Activated gamma-delta T cell treated with Interleukin-2 at 50 U/mL for 16 hours (primary cell): ENCODE results near the gene CLASP1.
"Not testable (repeated sequence)": the region's sequence is repeated elsewhere in the genome, so short reads cannot be mapped to it uniquely, and the experiment has no call there.

Experiments
- DNase-seq: peaks from one replicate; pipeline ENCODE4 v3.0.0-alpha.2; 2020

Gene CLASP1

GRCh38 chr2:121575800-121576199, 73.5 kb downstream of the CLASP1 start:
- no peak for DNase-seq

- DNase-seq, result no peak
Observed at GRCh38 chr2:121570667-121571055, 78.6 kb downstream of the CLASP1 start.

DNA sequence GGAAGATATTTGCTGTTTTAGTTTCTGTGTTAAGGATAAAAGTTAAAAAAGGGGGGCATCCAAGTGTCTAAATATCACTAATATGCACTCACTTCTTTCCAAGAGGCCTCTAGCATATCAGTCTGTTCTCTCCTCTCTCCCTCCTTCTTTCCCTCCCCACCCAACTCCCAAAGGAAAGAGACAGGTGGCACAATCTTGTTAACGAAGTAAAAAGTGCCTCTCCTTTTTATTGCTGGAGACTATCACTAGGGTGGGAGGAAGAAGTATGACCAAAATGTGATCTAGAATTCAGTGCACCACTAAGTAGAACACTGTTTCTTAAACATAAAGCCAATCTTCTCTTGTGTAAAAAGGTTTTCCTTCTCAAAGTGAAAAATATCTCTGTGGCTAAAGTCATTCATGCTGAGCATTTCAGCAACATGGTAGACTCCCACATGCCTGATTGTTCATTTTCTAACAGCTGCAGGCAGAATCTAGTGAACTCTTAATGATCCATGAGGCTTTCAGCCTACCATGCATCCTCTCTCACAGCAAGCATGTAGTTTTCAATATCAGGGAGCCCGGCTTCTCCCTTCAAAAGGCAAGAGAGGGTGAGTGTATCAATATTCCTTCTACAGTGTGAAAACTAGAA, 79.1 kb downstream of the CLASP1 start:
- DNase-seq, result no peak

GRCh38 chr2:121567957-121568409, 81.3 kb downstream of the CLASP1 start:
- DNase-seq, result no peak

GRCh38 chr2:121567452-121567851, 81.8 kb downstream of the CLASP1 start:
- DNase-seq, result no peak

- DNase-seq, result no peak
Observed at GRCh38 chr2:121565389-121566250, 83.6 kb downstream of the CLASP1 start.

GRCh38 chr2:121564905-121565304, 84.4 kb downstream of the CLASP1 start:
- DNase-seq, result no peak

DNA sequence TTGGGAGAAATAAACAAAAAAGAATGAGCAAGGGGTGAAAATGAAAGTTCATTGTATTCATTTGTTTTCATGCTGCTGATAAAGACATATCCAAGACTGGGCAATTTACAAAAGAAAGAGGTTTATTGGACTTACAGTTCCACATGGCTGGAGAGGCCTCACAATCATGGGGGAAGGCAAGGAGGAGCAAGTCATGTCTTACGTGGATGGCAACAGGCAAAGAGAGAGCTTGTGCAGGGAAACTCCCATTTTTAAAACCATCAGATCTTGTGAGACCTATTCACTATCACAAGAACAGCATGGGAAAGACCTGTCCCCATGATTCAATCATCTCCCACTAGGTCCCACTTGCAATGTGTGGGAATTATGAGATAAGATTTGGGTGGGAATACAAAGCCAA, 85.5 kb downstream of the CLASP1 start:
- DNase-seq, result not testable (repeated sequence)

GRCh38 chr2:121562269-121563176, 86.7 kb downstream of the CLASP1 start:
- no peak for DNase-seq

DNA sequence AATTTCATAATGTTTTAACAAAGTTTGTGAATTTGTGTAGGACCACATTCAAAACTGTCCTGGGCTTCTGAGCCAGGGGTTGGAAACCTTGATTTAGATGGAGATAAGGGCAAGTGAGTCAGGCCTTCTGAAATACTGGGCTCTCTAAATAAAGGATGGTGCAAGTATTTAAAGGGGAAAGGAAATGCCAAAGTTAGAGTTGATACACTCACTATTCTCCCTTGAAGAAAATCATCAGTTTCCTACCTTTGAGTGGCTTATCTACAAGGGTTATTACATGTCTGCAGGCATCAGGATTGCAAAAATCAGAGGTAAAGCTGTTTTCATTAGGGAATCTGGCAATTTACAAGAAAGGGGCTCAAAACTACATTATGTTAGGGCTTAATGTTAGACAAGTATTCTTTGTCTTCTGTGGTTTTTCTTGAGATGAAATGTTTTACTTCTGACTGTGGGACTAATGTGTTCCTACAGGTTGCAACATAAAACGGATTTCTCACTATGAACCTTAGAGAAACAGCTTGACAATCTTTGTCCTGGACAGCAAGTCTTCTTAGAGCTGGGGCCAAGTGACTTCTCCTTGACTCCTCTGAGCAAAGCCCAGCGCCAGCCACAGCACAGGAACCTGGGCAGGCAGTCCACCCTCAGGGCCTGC, 87.5 kb downstream of the CLASP1 start:
- no peak for DNase-seq

- no peak for DNase-seq
Observed at GRCh38 chr2:121558329-121558728, 90.9 kb downstream of the CLASP1 start.

DNA sequence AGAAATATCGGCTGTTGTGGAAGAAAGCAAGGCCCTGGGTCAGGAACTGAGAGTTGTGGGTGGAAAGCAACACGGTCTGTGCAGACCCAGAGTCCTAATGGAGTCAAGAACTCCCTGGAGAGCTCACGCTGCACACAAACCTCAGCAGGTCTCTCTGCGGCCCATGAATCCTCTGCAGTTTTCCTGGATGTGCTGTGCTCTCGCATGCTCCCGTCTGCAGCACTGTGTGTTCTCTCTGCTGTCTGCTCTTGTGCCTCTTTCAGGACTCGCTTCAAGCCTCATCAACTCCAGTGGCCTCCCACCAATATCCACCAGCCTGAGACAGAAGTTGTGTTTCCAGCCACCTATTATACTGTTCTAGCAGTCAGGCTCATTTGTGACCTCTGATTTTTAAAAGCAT, 94.3 kb downstream of the CLASP1 start:
- DNase-seq, result no peak

- not testable (repeated sequence) for DNase-seq
Observed at GRCh38 chr2:121552477-121553180, 96.6 kb downstream of the CLASP1 start.

GRCh38 chr2:121550669-121551068, 98.6 kb downstream of the CLASP1 start:
- no peak for DNase-seq

DNA sequence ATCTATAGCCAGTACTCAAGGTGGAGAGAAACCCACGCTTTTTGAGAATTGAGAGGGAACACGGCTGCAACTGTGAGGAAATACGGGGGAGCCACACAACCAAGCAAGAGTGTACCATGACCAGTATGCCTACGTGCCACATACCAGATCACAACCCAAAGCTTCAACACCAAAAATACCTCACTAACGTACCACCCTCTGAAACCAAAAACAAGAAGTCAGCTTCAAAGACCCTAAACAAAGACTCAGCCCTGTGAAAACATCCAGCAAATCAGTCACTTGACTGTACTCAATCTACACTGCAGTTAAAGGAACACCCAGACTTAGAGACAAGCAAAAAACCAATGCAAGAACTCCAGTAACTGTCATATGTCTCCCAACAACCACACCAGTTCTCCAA, 101.6 kb downstream of the CLASP1 start:
- DNase-seq, result no peak

DNA sequence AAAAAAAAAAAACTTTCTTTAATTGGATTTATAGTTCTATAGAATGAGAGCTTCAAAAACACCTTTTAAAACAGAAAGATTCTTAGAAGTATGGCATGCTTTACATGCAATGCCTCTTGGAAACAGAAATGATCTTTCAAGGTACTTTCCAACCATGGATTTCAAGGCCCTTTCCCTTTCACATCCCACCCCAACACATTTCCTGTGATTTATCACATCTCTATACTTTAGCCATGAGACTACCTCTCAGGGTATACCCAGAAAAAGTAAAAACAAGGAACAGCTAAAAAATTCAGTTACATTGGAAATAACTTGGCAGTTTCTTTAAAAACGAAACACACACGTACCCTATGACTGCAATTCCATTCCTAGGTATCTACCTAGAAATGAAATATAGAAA, 103.3 kb downstream of the CLASP1 start:
- DNase-seq, result no peak

DNA sequence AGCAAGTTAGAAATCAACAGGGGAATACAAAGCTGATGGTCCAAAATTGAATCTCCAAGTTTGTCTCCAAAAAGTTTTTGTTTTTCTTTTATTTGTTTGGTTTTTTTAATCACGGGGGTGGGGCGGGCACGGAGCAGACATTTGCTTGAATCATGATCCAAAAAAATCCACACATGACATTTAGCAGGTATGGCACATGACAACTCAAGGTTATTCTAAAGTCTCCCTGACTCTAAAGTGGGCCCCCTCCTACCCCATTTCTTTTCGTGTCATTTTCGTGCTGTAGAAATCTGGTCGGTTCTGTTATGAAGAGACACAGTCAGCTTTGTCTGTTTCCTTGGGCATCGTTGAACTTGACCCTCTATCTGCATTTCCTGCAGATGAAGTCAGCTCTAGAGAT, 104.0 kb downstream of the CLASP1 start:
- no peak for DNase-seq

GRCh38 chr2:121541495-121541894, 107.8 kb downstream of the CLASP1 start:
- no peak for DNase-seq

DNA sequence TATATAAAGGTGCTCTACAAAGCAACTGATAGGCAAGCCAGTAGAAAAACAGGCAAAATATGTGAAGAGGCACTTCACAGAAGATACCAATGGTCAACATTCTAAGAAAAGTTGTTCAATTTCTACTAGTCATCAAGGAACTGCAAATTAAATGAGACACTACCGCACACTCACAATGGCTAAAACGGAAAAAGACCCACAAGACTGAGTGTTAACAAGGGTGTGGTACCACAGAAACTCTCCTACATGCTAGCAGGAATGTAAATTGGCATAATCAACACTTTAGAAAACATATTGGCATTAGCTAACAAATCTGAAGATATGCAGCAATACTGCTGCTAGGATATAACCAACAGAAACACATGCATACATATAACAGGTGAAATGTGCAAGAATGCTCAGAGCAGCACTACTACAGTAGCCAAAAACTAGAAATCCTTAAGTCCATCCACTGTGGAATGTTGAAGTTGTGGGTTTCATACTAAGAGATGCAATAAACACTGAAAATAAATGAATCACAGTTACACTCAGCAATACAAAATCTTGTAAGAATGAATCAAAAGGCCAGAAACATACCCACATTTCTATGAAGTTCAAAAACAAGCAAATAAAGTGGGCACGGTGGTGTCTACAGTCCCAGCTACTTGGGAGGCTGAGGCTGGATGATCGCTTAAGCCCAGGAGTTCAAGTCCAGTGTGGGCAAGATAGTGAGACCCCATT, 109.4 kb downstream of the CLASP1 start:
- no peak for DNase-seq

DNA sequence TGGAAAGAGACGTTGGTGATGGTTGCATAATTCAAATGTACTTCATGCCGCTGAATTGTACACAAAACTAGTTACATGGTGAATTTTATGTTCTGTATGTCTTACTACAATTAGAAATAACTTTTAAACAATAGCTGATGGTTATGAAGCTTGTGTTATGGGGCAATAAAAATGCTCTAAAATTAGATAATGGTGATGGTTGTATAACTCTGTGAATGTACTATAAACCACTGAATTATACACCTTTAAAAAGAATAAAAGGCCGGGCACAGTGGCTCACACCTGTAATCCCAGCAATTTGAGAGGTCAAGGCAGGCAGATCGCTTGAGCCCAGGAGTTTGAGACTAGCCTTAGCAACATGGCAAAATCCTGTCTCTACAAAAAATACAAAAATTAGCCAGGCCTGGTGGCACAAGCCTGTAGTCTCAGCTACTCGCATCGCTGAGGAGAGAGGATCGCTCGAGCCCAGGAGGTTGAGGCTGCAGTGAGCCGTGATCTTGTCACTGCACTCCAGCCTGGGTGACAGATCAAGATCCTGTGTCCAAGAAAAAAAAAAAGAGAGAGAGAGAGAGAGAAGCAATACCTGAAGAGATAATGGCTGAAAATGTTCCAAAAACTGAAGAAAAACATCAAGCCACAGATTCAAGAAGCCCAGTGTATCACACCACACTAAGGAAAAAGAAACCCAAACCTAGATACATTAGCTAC, 112.3 kb downstream of the CLASP1 start:
- no peak for DNase-seq

DNA sequence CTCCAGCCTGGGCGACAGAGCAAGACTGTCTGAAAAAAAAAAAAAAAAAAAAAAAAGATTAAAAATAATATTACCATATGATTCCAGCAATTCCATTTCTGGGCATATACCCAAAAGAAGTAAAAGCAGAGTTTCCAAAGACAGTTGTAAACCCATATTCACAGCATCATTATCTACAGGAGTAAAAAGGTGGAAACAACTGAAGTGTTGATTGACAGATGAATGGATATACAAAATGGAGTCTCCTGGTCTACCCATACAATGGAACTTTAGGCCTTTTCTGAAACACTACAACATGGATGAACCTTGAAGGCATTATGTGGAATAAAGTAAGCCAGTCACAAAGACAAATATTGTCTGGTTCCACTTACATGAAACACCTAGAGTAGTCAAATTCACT, 112.9 kb downstream of the CLASP1 start:
- DNase-seq, result no peak
